Endothelial cell of umbilical vein (primary cell): ENCODE data around the gene AREG. TPM values are rescaled to one million over a fixed set of nuclear protein-coding genes. Genes with fewer than 3 reads are reported as not detected.

Experiments used
- BruUV-seq: library from RNA; stranded (reverse); fragments of 400-500 nt; replicated peaks from 2 replicates; lab custom pipeline; 2021; lab: Mats Ljungman, UMichigan
- CTCF ChIA-PET: fragments of 300-600, 350-600 bp; sonication (Branson Sonifier 250); formaldehyde crosslinking; loops from one replicate; lab custom pipeline; 2021; ENCODE audit warnings: antibody characterized with exemption, inconsistent platforms; lab: Charles Lee
- POLR2A ChIA-PET: fragments of 300-600, 350-600 bp; sonication (Branson Sonifier 250); formaldehyde crosslinking; loops from one replicate; lab custom pipeline; 2021; ENCODE audit warnings: antibody characterized with exemption, inconsistent platforms; lab: Charles Lee
- DNase-seq: peaks from one replicate; pipeline ENCODE4 v3.0.0-alpha.2; 2011; ENCODE audit warnings: low read depth, low spot score
- FAIRE-seq: peaks from 2 replicates; lab custom pipeline; 2011; peaks lifted over from hg19 to GRCh38; lab: Jason Lieb, UNC
- H2AFZ ChIP-seq: 2 replicates; pipeline ENCODE4 v1.6.0; 2012; ENCODE audit warnings: low read depth, low read length, control low read depth, inconsistent platforms
- H3K27ac ChIP-seq: 2 replicates; pipeline ENCODE4 v1.5.1; 2011; ENCODE audit warnings: low read depth, mild to moderate bottlenecking, control low read depth, low read length, moderate library complexity; ENCODE audit not compliant: insufficient read depth
- H3K27me3 ChIP-seq, 2 experiments: 2 replicates each; pipeline versions ENCODE4 v1.6.0 to v1.6.1; 2011; ENCODE audit warnings: low read length in 2 of 2, mixed read lengths in 1 of 2; ENCODE audit not compliant: control insufficient read depth in 2 of 2, insufficient read depth in 2 of 2
- H3K36me3 ChIP-seq, 2 experiments: 2 replicates in 1 of 2; 3 replicates in 1 of 2; pipeline ENCODE4 v1.5.1; 2011; ENCODE audit warnings: low read length in 2 of 2, mild to moderate bottlenecking in 1 of 2, moderate library complexity in 1 of 2; ENCODE audit not compliant: control insufficient read depth in 2 of 2, insufficient read depth in 2 of 2; ENCODE audit errors: extremely low read depth in 1 of 2
- H3K4me1 ChIP-seq: 3 replicates; pipeline ENCODE4 v1.5.1; 2011; ENCODE audit warnings: mild to moderate bottlenecking, low read length; ENCODE audit not compliant: control insufficient read depth, insufficient read depth; ENCODE audit errors: extremely low read depth
- H3K4me2 ChIP-seq: 2 replicates; pipeline ENCODE4 v1.6.1; 2011; ENCODE audit warnings: low read length, control low read depth, mixed read lengths; ENCODE audit not compliant: insufficient read depth
- H3K4me3 ChIP-seq, 3 experiments: fragments of 200-600 bp in 1 of 3; sonication (generic), shearing (Covaris generic) in 1 of 3; replicated peaks in 1 of 3; 2 replicates each; pipeline ENCODE4 v1.5.1; 2011 to 2016; ENCODE audit warnings: control low read depth in 3 of 3, low read length in 3 of 3, mild to moderate bottlenecking in 2 of 3, inconsistent platforms in 1 of 3, low read depth in 1 of 3, moderate library complexity in 1 of 3; ENCODE audit not compliant: insufficient read depth in 1 of 3
- H3K79me2 ChIP-seq: 2 replicates; pipeline ENCODE4 v1.6.0; 2012; ENCODE audit warnings: low read length, inconsistent platforms; ENCODE audit not compliant: control insufficient read depth, insufficient read depth
- H3K9ac ChIP-seq: replicated peaks from 2 replicates; pipeline ENCODE3; 2011; ENCODE audit warnings: low read length, control low read depth; ENCODE audit not compliant: insufficient read depth; ENCODE audit errors: extremely low read depth
- H3K9me1 ChIP-seq: replicated peaks from 3 replicates; pipeline ENCODE4 v1.6.0; 2011; ENCODE audit warnings: mild to moderate bottlenecking, low read length; ENCODE audit not compliant: control insufficient read depth, insufficient read depth; ENCODE audit errors: extremely low read depth
- H3K9me3 ChIP-seq: replicated peaks from 2 replicates; pipeline ENCODE4 v1.5.1; 2012; ENCODE audit warnings: low read length, inconsistent platforms; ENCODE audit not compliant: control insufficient read depth, insufficient read depth
- H4K20me1 ChIP-seq: replicated peaks from 2 replicates; pipeline ENCODE3; 2011; ENCODE audit warnings: mild to moderate bottlenecking, low read length; ENCODE audit not compliant: control insufficient read depth, insufficient read depth; ENCODE audit errors: extremely low read depth
- GATA2 ChIP-seq: IDR thresholded peaks from 2 replicates; pipeline ENCODE4 v1.7.0; 2011; ENCODE audit warnings: low read depth, mild to moderate bottlenecking, moderate library complexity, mixed read lengths, low read length; ENCODE audit not compliant: insufficient read length, insufficient read depth
- MYC ChIP-seq: IDR thresholded peaks from one replicate; pipeline ENCODE4 v1.6.1; 2011; ENCODE audit warnings: mild to moderate bottlenecking, low read depth, low read length
- POLR2A ChIP-seq: IDR thresholded peaks from 2 replicates; pipeline ENCODE4 v1.6.1; 2012; ENCODE audit warnings: low read depth, mild to moderate bottlenecking, control low read depth, low read length
- POLR2AphosphoS5 ChIP-seq: IDR thresholded peaks from 2 replicates; pipeline ENCODE4 v1.6.1; 2012; ENCODE audit warnings: low read depth, mild to moderate bottlenecking, control low read depth, low read length, moderate library complexity; ENCODE audit not compliant: insufficient read depth
- dilution Hi-C: fragments of 300-500 bp; cut with MboI; formaldehyde crosslinking; loops from one replicate; pipeline ENCODE4 v1.15.0; 2019; ENCODE audit warnings: low sequenced_read_pairs; ENCODE audit not compliant: extremely low pct_ligation_motif_present
- intact Hi-C: fragments of 100-400 bp; cut with micrococcal nuclease; formaldehyde crosslinking; loops from one replicate; pipeline ENCODE4 v1.10.0; 2022
- polyA plus RNA-seq, 4 experiments: library from polyadenylated mRNA; depleted of rRNA in 3 of 4; stranded (reverse) in 3 of 4; unstranded in 1 of 4; fragments of >200 nt; gene quantifications; 2 replicates each; pipeline versions ENCODE4 v1.2.1 to v1.2.3, GENCODE V29; 2011 to 2012; ENCODE audit warnings: missing spikeins in 1 of 4
- total RNA-seq: library from RNA; stranded (reverse); gene quantifications from 2 replicates; pipeline ENCODE4 v1.2.3, GENCODE V29; 2021
- TF ChIP-seq, protein P1 (sequence below): IDR thresholded peaks from 2 replicates; pipeline ENCODE4 v1.6.1; 2011; ENCODE audit not compliant: insufficient read depth, insufficient read length

AREG gene
- total and polyA plus RNA-seq, 2 donors (not counting 3 experiments of a cell fraction or from before 2014, with no cell fraction given): 0.17 to 0.55 TPM

DNA sequence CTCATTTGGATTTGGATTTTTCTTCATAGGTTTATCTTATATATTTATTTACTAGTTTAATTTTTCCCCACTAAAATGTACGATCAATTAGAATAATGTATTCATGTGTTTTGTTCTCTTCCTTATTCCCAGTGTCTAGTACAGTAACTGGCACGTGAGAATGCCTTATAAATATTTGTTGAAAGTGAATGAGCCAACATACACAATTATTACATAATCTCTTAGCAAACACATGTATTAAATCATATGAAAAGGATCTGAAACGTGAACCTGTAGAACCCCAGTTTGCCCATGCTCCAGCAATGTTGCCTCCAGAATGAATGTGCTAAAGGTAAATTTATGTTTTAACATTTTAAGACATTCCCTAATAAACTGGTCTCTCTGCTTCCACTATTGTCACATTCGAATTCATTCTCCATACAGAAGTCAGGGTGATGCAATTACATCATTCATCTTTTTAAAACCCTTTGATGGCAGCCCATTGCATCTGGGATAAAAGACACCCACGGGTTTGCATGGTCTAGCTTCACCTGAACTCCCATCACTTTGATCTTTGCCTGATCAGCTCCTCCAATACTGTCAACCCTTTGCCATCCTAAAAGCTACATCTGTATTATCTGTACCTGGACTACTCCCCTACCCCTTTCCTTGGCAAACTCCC is 30.7 kb upstream of the AREG start:
- POLR2A ChIA-PET: no interaction called here
- no peak overlapping the region for H2AFZ ChIP-seq
- H3K9me1 ChIP-seq: no peaks in the 10 kb centered on the region
- peaks cover 14% of the 10 kb centered on the region for H3K4me1 ChIP-seq
- no peak for TF ChIP-seq GATA2
- no peak for TF ChIP-seq POLR2A
- TF ChIP-seq, protein P1, sequence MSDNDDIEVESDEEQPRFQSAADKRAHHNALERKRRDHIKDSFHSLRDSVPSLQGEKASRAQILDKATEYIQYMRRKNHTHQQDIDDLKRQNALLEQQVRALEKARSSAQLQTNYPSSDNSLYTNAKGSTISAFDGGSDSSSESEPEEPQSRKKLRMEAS: no peak
- no peak for TF ChIP-seq POLR2AphosphoS5
- TF ChIP-seq MYC: no peak
- no peaks in the 10 kb centered on the region for H3K79me2 ChIP-seq
- intact Hi-C loops: no loop called here
- no peak overlapping the region for H3K4me2 ChIP-seq
- H3K36me3 ChIP-seq: no peaks in the 10 kb centered on the region
- no peak overlapping the region for H3K4me3 ChIP-seq
- no peak for FAIRE-seq
- no peaks in the 10 kb centered on the region for H3K9me3 ChIP-seq
- BruUV-seq: no TSS peak
- dilution Hi-C loops: no loop called here
- no peak overlapping the region for H3K27ac ChIP-seq
- no peaks in the 10 kb centered on the region for H4K20me1 ChIP-seq
- DNase-seq: no peak
- no peak overlapping the region for H3K9ac ChIP-seq
- H3K27me3 ChIP-seq: no peaks in the 10 kb centered on the region
- CTCF ChIA-PET: interaction anchor here (0.9 to 1.2 kb wide), 3 partner anchors 31 to 117 kb away, joined by 3 to 5 read pairs (median 3); partner anchors contain the start of gene AREG

DNA sequence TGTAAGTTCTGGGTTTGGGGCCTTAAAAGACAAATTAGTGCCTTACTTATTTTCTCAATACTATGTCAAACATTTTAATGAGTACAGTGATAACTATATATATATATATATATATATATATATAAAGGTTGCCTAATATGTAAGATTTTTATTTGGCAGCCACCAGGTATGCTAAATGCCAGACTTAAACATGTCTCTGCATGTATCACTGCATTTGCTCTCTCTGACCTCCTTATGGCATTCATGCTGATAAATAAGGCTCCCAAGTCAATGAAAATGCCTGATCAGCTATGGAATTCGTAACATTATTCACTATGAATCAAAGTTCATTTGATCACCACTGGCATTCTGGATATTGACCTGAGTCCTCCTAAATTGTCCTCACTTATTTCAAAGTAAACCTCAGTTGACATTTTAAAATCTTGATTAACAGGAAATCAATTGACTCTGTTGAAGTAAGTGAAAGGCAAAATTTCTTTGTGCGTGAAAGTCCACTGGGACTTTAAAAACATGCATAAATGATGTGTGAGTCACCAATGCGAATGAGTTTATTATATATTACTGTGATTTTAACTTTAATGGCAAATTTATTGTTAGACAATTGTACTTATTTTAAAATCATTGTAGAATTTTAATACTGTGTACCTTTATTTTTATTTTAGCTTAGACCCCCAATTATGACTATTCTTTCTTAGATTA is 29.2 kb upstream of the AREG start:
- dilution Hi-C loops: no loop called here
- no peak for FAIRE-seq

More for the DNA sequence above, 29.2 kb upstream of the AREG start:
- no peak overlapping the region for H3K4me3 ChIP-seq
- no peak for DNase-seq
- no peak overlapping the region for H3K9ac ChIP-seq
- no peak overlapping the region for H2AFZ ChIP-seq
- no peak overlapping the region for H3K4me2 ChIP-seq
- no peaks in the 10 kb centered on the region for H3K79me2 ChIP-seq
- ChIA-PET POLR2A (no interaction called here), CTCF (interaction anchor here (0.9 to 1.2 kb wide), 4 partner anchors 8 to 260 kb away, joined by 3 read pairs; no protein-coding TSS in a partner anchor)
- H3K4me1 ChIP-seq: peaks cover 15% of the 10 kb centered on the region
- H4K20me1 ChIP-seq: no peaks in the 10 kb centered on the region
- H3K36me3 ChIP-seq: no peaks in the 10 kb centered on the region
- no TSS peak for BruUV-seq
- no peak overlapping the region for H3K27ac ChIP-seq
- H3K9me1 ChIP-seq: no peaks in the 10 kb centered on the region
- no peaks in the 10 kb centered on the region for H3K9me3 ChIP-seq
- TF ChIP-seq POLR2A (no peak), POLR2AphosphoS5 (no peak)
- intact Hi-C loops: loop anchor here (5.0 kb wide), 2 partner anchors 37 to 207 kb away; no protein-coding TSS in a partner anchor
- no peaks in the 10 kb centered on the region for H3K27me3 ChIP-seq
